OCI-M2 (cell line): ENCODE measurements around the gene GNG3.
A peak's percentile ranks its signal among the peaks of the same experiment; 100 is the strongest.
"Not testable (repeated sequence)": the region's sequence is repeated elsewhere in the genome, so short reads cannot be mapped to it uniquely, and the experiment has no call there.

Experiments
- DNase-seq: peaks from one replicate; lab custom pipeline; 2025; ENCODE audit not compliant: unreplicated experiment; lab: John Stamatoyannopoulos, UW

Gene GNG3

DNA sequence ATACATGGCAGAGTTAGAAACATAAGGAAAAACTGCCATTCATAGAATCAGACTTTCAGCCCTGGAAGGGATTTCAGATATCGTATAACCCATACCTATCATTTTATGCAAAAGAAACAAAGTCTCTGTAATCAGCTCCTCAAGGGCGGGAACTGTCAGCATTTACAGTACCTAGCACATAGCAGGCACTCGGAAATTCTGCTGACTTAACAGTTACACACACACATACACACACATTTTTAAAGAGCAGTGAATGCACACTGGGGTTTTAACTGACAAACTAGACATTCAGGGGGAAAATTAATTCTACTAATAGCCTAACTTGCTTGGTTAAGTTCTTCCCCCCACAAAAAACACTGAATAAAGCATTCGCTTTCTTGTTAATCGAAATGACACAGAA is 8.7 kb downstream of the GNG3 start:
- no peak for DNase-seq

GRCh38 chr11:62716816-62717215 is 9.3 kb downstream of the GNG3 start:
- DNase-seq, result no peak

DNA sequence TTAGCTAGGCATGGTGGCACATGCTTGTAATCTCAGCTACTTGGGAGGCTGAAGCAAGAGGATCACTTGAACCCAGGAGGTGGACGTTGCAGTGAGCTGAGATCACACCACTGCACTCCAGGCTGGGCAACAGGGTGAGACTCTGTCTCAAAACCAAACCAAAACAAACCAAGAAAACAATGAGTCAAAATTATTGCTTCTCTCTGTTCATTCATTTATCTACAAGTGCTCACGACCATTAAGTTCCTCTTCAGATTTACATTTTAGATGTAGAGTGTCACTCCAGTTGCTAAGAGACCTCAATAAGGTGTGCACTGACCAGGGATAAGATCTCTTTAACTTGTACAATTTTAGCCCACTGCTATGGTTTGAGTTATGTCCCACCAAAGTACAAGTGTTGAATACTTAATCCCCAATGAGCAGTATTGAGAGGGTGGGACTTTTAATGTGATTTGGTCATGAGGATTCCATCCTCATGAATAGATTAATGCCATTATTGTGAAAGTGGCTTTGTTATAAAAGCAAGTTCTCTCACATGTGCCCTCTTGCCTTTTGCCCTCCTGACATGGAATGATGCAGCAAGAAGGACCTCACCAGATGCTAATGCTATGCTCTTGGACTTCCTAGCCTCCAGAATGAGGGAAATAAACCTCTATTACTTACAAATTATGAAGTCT is 12.0 kb downstream of the GNG3 start:
- DNase-seq, result no peak

DNA sequence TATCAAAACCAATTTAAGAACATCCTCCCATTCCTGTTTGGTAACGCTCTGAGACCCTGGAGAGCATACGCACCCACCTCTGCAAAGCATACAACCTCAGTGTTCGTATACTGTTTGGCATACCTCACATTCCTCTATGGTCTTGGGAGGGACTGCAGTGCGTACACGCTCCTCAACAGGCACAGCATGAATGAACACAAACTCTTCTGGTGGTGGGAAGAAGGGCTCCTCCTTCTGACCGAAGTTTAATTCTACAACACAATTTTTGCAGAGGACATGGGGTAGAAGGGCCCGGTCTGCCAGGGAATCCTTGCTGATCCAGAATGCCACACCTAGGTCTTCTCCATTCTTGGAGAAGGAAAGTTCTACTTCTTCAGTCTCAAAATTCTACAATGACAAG is 14.5 kb downstream of the GNG3 start:
- no peak for DNase-seq

DNA sequence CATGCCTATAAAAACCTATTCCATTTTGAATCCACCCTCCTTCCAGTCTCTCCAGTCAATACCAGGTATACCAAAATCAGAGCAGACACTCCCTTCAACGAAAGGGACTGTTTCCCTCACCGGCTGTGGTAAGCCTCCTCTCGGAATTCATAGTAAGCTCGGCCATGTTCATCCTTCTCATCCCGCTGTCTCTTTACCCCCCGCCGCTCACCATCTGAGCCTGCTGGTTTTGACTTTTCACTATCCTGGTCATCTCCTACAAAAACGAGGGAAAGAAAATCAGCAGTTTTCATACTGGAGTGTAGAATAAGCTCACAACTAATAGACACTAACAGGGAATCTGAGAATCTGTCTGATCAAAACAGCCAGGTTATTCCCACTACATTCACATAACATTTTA is 16.7 kb downstream of the GNG3 start:
- DNase-seq, result no peak

DNA sequence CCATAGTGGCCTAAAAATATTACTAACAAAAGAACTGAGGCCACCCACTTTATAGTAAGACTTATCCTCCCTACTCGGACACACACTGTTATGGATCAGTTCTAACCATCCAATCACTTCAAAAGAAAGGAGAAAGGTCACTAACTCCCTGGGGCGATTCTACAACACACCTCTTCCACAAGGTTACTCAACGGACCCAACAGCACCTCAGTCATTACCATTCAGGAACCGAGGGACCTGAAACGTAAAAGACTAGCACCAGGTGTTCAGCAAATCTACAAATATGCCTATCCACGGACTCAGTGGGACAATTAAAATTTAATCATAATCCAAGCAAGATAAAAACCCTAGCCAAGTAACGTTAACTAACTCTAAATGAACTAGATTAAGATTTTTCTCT is 18.2 kb downstream of the GNG3 start:
- DNase-seq, result no peak

DNA sequence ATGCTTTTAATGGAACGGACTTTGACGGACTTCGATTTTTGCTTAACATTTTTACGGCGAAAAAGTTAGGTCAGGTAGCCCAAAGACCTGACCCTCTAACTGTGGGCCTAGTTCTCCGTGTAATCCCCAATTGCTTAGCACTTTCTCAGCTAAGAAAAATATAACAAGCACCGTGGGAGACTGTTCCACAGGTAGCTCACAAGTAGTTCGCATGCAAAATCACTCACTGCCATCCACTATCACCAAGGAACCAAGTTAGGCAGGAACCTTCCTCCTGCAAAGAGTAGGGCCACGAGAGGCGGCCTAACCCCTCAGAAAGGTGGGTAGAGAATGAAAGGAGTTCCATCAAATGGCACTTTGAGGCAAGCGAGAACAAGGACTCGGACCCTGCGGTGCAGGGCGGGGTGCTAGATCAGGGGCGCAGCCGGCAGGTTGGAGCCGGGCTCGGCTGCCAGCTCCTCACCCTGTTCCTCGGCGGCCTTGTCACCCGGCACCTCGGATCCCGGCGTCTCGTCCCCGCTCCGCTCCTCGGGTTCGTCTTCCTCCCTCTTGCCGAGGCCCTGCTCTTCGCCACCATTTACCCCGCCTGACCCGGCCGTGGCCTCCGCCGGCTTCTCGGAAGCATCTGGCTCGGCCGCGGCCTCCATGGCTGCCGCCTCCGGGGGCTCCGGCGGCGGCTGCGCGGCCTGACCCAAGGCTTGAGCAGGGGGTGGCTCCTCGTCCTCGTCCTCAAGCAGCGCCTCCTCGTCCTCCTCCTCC is 18.9 kb downstream of the GNG3 start:
- DNase-seq, result no peak

DNA sequence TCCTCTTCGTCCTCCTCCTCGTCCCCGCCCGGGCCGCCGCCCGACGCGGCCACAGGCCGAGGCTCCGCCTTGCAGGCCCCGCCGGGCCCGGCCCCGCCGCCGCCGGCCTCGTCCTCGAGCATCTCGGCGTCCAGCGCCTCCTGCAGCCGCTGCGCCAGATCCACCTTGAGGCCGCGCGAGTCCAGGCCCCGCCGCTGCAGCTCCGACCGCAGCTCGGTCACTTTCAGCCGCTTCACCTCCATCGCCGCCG is 19.4 kb downstream of the GNG3 start:
- DNase-seq, result no peak

DNA sequence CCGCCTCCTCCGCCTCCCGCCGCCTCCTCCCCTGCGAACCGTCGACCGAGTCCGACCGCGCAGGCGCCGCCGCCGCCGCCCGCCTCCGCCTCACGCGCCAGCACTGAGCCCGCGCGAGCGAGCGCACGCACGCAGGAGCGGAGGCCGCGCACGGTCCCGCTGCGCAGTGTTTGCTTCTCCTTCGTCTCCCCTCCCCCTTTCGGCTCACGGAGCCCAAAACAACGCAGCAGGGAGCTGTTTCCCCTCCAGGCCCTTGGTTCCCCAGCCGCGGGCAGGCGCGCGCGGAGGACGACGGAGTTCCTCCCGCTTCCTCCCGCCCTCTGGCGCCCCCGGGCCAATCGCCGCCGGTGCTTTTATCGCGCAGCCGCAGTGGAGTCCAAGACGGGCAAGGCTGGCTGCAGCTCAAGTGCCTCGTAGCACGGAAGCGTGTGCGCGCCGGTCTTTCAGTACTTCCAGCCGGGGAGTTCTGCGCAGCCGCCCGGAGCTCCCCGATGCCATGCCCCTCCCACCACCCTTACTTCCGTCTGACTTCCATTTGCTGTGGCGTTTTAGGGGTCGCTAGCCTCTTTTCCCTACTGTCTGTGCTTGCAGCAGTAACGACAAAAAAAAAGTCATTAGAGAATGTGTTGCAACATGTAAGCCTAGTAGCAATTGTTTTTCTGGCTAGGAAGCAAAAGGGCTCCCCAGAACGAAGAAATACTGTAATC is 19.8 kb downstream of the GNG3 start, which contains the start of gene HNRNPUL2:
Gene HNRNPUL2 (minus strand): TSS at position 293 of the 707 bp plus-strand sequence. CDS start 301 bp downstream, outside the sequence.
- peak; percentile 81 for DNase-seq

DNA sequence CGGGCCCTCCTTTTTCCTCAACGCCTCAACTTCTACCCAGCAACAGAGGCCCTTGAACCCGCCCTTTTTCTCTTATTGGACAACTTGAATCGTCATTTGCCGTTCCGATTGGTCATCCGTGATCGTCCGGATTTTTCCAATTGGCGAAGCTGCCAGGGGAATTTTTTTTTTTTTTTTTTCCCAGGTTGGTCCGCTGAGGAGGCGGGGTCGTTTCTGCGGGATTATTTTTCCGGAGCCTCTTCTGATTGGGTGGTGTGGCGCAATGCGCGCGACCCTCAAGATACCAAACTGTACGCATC is 20.3 kb downstream of the GNG3 start:
- DNase-seq, result peak; percentile 73

- DNase-seq, result no peak
These were observed 20.9 kb downstream of the GNG3 start, which contains the start of gene TTC9C for GRCh38 chr11:62728171-62728988. Gene TTC9C (plus strand): TSS chr11:62728486. CDS start chr11:62728849, 363 bp downstream.

DNA sequence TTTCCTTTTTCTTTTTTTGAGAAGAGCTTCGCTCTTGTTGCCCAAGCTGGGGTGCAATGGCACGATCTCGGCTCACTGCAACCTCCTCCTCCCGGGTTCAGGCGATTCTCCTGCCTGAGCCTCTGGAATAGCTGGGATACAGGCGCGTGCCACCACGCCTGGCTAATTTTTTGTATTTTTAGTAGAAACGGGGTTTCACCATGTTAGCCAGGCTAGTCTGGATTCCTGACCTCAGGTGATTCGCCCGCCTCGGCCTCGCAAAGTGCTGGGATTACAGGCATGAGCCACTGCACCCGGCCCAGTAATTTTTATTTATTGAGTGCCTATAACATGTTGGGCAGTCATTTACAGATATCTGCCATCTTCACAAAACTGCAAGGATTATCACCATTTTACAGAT is 22.6 kb downstream of the GNG3 start:
- DNase-seq, result not testable (repeated sequence)

DNA sequence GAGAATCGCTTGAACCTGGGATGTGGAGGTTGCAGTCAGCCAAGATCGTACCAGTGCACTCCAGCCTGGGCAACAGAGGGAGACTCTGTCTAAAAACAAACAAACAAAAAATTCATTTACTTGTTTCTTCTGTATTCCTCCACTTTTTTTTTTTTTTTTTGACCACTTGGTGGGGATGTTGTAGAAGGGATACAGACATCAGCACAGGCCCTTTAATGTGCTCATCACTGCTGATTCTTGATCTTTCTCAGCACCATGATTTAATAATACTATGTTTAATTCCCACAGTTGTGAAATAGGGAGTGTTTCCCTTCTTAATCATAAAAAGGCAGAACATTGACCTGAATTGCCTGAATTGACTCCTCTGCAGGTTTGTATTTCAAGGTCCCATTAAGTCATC is 25.4 kb downstream of the GNG3 start:
- no peak for DNase-seq

DNA sequence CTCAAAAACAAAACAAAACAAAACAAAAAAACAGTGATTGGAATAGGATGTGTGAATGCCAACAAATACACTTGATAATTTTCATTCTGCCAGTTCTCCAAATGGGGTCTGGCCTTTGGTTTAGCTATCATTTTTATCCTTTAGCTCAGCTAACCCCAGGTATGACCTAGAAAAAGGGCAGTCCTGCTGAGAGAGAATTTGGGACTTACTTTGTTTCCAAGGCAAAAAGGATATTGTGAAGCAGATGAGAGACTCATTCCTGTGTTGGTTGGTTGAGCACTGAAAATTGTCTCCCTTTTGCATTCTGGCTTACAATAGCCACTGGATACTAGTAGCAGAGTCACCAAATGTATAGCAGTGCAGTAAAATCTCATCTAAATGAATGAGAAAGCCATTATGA is 29.7 kb downstream of the GNG3 start:
- no peak for DNase-seq

DNA sequence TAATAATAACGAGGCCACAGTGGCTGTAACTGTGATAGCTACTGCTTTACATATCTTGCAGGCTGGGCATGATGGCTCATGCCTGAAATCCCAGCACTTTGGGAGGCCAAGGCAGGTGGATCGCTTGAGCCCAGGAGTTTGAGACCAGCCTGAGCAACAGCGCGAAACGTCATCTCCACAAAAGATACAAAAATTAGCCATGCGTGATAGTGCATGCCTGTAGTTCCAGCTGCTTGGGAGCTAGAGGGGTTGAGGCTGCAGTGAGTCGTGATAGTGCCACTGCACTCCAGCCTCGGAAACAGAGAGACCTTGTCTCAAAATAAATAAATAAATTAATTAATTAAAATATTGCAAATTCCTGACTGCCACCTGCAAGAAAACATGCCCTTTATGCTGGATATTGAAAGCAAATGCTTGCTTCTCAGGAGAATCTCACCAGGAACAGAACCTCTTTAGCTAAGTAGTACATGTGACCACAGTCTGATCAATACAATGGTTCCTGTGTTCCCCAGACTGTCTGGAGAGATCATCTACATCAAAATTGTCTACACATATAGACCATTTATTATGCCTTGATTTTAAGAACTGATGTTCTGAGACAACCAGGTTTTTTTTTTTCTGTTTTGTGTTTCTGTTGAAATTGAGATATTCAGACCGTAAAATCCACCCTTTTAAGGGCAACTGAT is 40.1 kb downstream of the GNG3 start:
- DNase-seq, result no peak

- not testable (repeated sequence) for DNase-seq
These were observed 42.5 kb downstream of the GNG3 start for GRCh38 chr11:62749931-62750330.

DNA sequence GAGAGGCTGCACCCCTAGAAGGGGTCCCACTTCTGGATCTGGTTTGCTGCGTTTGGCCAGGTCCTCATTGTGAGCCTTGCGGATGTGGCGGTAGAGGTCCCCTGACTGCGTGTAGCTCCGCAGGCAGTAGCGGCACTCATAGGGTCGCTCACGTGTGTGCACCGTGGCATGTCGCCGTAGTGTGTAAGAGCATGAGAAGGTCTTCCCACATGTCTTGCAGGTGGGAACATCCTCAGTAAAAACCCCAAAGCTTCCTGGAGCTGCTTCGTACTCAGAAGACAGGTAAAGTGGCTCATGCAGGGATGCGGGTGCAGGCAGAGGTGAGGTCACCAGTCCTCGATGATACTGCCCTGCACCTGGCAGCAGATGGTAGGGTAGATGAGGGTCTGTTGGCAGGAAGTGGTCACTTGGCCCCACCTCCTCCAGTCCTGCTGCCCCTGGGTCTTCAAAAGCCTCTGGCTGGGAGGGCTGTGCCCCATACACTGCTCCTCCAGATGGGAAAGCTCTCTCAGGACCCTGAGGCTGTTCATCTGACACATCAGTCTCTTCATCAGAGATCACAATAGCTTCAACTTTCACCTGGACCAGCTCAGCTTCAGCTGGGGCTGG is 44.8 kb downstream of the GNG3 start:
- no peak for DNase-seq

DNA sequence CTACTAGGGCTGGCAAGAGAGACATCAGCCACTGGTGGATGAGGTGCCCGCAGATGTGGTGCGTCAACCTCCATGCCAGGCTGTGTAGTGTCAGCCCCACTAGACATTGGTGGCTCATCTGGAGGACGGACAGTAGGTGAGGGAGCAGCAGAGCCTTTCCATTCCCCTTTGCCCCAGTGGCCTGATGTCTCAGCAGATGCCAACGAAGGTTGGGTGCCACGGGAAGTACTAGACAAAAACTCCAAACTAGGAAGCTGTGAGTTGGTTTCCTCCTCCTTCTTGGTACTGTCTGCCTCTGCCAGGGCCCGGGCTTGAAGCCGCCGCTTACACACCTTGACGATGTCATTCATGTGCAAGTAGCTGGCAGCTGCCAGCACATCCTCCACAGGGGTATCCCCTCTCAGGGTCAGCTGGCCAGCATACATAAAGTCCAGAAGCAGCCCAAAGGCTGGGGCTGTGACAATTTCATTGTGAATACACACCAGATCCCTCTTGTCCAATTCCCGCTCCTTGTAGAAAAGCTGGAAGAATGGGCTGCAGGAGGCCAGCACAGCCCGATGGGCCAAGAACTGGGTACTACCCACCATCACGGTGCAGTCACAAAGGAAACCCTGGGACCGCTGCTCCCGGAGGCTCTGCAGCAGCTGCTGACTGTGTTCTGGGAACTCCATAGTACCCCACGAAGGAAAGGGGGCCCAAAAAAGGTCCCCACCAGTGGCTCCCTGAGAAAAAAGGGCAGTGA is 45.7 kb downstream of the GNG3 start:
- DNase-seq, result no peak

- peak; percentile 91 for DNase-seq
These were observed 46.5 kb downstream of the GNG3 start, which contains the start of gene ZBTB3 for GRCh38 chr11:62753736-62754603. Gene ZBTB3 (minus strand): TSS chr11:62754160. CDS start chr11:62753664, 496 bp downstream.
